H9 (cell line): ENCODE measurements around the gene PABPN1. TPM values are rescaled to one million over a fixed set of nuclear protein-coding genes. Genes with fewer than 3 reads are reported as not detected.

Source experiments
- DNase-seq: peaks from one replicate; pipeline ENCODE4 v3.0.0-alpha.2; 2017
- H2AFZ ChIP-seq: one replicate; pipeline ENCODE4 v1.6.1; 2013; ENCODE audit warnings: mild to moderate bottlenecking, low read length, control low read depth, moderate library complexity
- H2AK5ac ChIP-seq: 2 replicates; pipeline ENCODE4 v1.6.1; 2013; ENCODE audit warnings: low read length, control low read depth, mixed read lengths; ENCODE audit not compliant: insufficient read length
- H2BK120ac ChIP-seq: one replicate; pipeline ENCODE4 v1.6.1; 2013; ENCODE audit warnings: low read depth, mild to moderate bottlenecking, low read length, control low read depth, inconsistent platforms; ENCODE audit not compliant: poor library complexity, severe bottlenecking
- H2BK12ac ChIP-seq: 2 replicates; pipeline ENCODE4 v1.6.1; 2013; ENCODE audit warnings: low read length, control low read depth, mixed read lengths, low read depth; ENCODE audit not compliant: insufficient read length
- H2BK15ac ChIP-seq: 2 replicates; pipeline ENCODE4 v1.6.1; 2013; ENCODE audit warnings: low read depth, low read length, control low read depth
- H2BK20ac ChIP-seq: one replicate; pipeline ENCODE4 v1.6.1; 2013; ENCODE audit warnings: low read depth, mild to moderate bottlenecking, low read length, control low read depth, inconsistent platforms; ENCODE audit not compliant: poor library complexity, severe bottlenecking
- H2BK5ac ChIP-seq: 2 replicates; pipeline ENCODE4 v1.6.1; 2013; ENCODE audit warnings: low read length, control low read depth, mixed read lengths; ENCODE audit not compliant: insufficient read length
- H3K14ac ChIP-seq: 2 replicates; pipeline ENCODE4 v1.6.1; 2013; ENCODE audit warnings: low read length, control low read depth; ENCODE audit not compliant: insufficient read depth
- H3K18ac ChIP-seq: 2 replicates; pipeline ENCODE4 v1.6.1; 2013; ENCODE audit warnings: low read depth, mild to moderate bottlenecking, mixed read lengths, low read length, control low read depth; ENCODE audit not compliant: insufficient read length
- H3K23ac ChIP-seq: 2 replicates; pipeline ENCODE4 v1.6.1; 2013; ENCODE audit warnings: low read length, control low read depth, mixed read lengths, low read depth; ENCODE audit not compliant: insufficient read length
- H3K23me2 ChIP-seq: 2 replicates; pipeline ENCODE4 v1.6.1; 2013; ENCODE audit warnings: low read depth, mild to moderate bottlenecking, mixed read lengths, low read length, control low read depth; ENCODE audit not compliant: insufficient read length, poor library complexity, severe bottlenecking
- H3K27ac ChIP-seq: 2 replicates; pipeline ENCODE4 v1.5.1; 2013; ENCODE audit warnings: low read length, control low read depth, mixed read lengths, low read depth; ENCODE audit not compliant: insufficient read length
- H3K27me3 ChIP-seq: 2 replicates; pipeline ENCODE4 v1.6.1; 2013; ENCODE audit warnings: low read length, control low read depth, inconsistent platforms; ENCODE audit not compliant: insufficient read depth
- H3K4ac ChIP-seq: 2 replicates; pipeline ENCODE4 v1.6.1; 2013; ENCODE audit warnings: low read depth, mild to moderate bottlenecking, control low read depth, inconsistent platforms, low read length, moderate library complexity
- H3K4me1 ChIP-seq: 2 replicates; pipeline ENCODE4 v1.6.1; 2013; ENCODE audit warnings: low read length, control low read depth, inconsistent platforms; ENCODE audit not compliant: insufficient read depth
- H3K4me2 ChIP-seq: 2 replicates; pipeline ENCODE4 v1.6.1; 2013; ENCODE audit warnings: low read length, control low read depth, mixed read lengths; ENCODE audit not compliant: insufficient read length, insufficient read depth
- H3K56ac ChIP-seq: 2 replicates; pipeline ENCODE4 v1.6.1; 2013; ENCODE audit warnings: low read depth, mild to moderate bottlenecking, mixed read lengths, low read length, control low read depth; ENCODE audit not compliant: insufficient read length
- H3K79me1 ChIP-seq: 2 replicates; pipeline ENCODE4 v1.6.1; 2013; ENCODE audit warnings: low read depth, mild to moderate bottlenecking, moderate library complexity, low read length, control low read depth, inconsistent platforms; ENCODE audit not compliant: insufficient read depth, poor library complexity, severe bottlenecking
- H3K79me2 ChIP-seq: 2 replicates; pipeline ENCODE4 v1.6.1; 2013; ENCODE audit warnings: low read length, control low read depth, inconsistent platforms; ENCODE audit not compliant: insufficient read depth
- H3K9ac ChIP-seq: 2 replicates; pipeline ENCODE4 v1.6.1; 2013; ENCODE audit warnings: low read length, control low read depth, mixed read lengths; ENCODE audit not compliant: insufficient read length; ENCODE audit errors: extremely low read depth
- H3K9me3 ChIP-seq: one replicate; pipeline ENCODE4 v1.6.1; 2013; ENCODE audit warnings: low read depth, low read length, inconsistent platforms; ENCODE audit not compliant: control insufficient read depth
- H3T11ph ChIP-seq: one replicate; pipeline ENCODE4 v1.6.1; 2013; ENCODE audit warnings: mild to moderate bottlenecking, low read length, control low read depth, inconsistent platforms
- H4K20me1 ChIP-seq: one replicate; pipeline ENCODE4 v1.6.1; 2013; ENCODE audit not compliant: control insufficient read depth, insufficient read length, insufficient read depth
- H4K5ac ChIP-seq: 2 replicates; pipeline ENCODE4 v1.6.1; 2013; ENCODE audit warnings: low read depth, mild to moderate bottlenecking, mixed read lengths, low read length, control low read depth; ENCODE audit not compliant: insufficient read length
- H4K8ac ChIP-seq: replicated peaks from 2 replicates; pipeline ENCODE4 v1.6.1; 2013; ENCODE audit warnings: low read length, control low read depth, mixed read lengths, low read depth; ENCODE audit not compliant: insufficient read length
- H4K91ac ChIP-seq: 2 replicates; pipeline ENCODE4 v1.6.1; 2013; ENCODE audit warnings: low read depth, mild to moderate bottlenecking, moderate library complexity, mixed read lengths, low read length, control low read depth; ENCODE audit not compliant: insufficient read length
- H3K27ac Mint-ChIP-seq, 3 experiments: 2 replicates in 2 of 3; 3 replicates in 1 of 3; pipeline ENCODE4 v1.8.0; 2020 to 2021; ENCODE audit warnings: mixed read lengths in 3 of 3, mild to moderate bottlenecking in 1 of 3, moderate library complexity in 1 of 3
- H3K27me3 Mint-ChIP-seq: 2 replicates; pipeline ENCODE4 v1.8.0; 2021; ENCODE audit warnings: low read depth, mild to moderate bottlenecking, moderate library complexity, mixed read lengths
- H3K36me3 Mint-ChIP-seq, 3 experiments: 2 replicates in 2 of 3; 3 replicates in 1 of 3; pipeline ENCODE4 v1.8.0; 2020 to 2021; ENCODE audit warnings: low read depth in 3 of 3, mixed read lengths in 3 of 3; ENCODE audit not compliant: insufficient read depth in 1 of 3
- H3K4me1 Mint-ChIP-seq, 2 experiments: 2 replicates each; pipeline ENCODE4 v1.8.0; 2020; ENCODE audit warnings: mixed read lengths in 2 of 2
- H3K4me3 Mint-ChIP-seq, 2 experiments: 2 replicates in 1 of 2; 3 replicates in 1 of 2; pipeline ENCODE4 v1.8.0; 2020 to 2021; ENCODE audit warnings: mild to moderate bottlenecking in 2 of 2, mixed read lengths in 2 of 2, moderate library complexity in 1 of 2
- H3K9me3 Mint-ChIP-seq, 2 experiments: 2 replicates in 1 of 2; 3 replicates in 1 of 2; pipeline ENCODE4 v1.8.0; 2020; ENCODE audit warnings: mild to moderate bottlenecking in 2 of 2, mixed read lengths in 2 of 2, moderate library complexity in 1 of 2
- WGBS: extraction: QIAGEN DNeasy Blood & Tissue Kit; methylation state at CpG from one replicate; pipeline ENCODE4 v1.1.7; 2013; ENCODE audit warnings: missing lambda C conversion rate, low lambda C conversion rate, mixed read lengths; ENCODE audit not compliant: insufficient read length; ENCODE audit errors: extremely low coverage; 5-methylcytosine and 5-hydroxymethylcytosine counted together
- total RNA-seq: library from RNA; stranded (reverse); gene quantifications from 2 replicates; pipeline ENCODE4 v1.2.1, GENCODE V29; 2021
- TF ChIP-seq, protein P1 (sequence below): fragments of 200-600 bp; sonication (generic); conservative IDR thresholded peaks from 3 replicates; pipeline ENCODE4 v1.8.0; 2021; ENCODE audit warnings: antibody characterized with exemption, mild to moderate bottlenecking

Gene PABPN1
- total RNA-seq, 1 experiment from 2014 or later, result 333 TPM

DNA sequence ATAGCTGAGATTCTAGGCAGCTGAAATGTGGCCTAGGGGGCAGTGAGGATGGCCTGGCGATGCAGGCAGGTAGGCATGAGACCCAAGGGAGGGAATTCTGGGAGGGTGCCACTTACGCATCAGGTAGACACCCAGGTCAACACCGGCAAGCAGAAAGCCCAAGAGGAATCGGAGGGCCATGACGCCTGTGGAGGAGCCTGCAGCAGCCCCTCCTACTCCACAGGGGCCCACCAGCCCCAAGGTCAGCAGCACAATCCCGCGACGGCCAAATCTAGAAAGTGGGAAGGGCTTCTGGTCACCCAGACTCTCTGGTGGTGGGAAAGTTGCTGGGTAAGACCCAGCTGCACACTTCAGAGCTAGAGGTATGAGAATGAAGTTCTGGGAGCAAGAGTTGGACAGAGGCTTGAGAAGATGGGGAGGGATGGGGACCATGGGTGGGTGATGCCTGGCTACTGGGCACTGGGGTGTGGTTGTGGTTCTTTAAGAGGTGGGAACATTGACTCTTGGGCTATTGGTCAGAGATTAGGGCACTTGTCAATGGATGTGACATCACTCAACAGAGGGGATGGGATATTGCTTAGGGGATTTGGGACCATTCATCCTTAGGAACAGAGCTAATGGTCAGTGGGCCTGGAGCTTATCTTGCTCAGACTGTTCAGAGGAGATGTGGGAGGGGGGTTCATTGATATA is 28.0 kb downstream of the PABPN1 start:
- Histone ChIP-seq H3K4ac (no peak overlapping the region), H2BK120ac (no peak overlapping the region), H3K4me1 (peaks cover 2% of the 10 kb centered on the region; the same call in 1 of the 2 replicates), H4K5ac (no peak overlapping the region), H3K56ac (no peak overlapping the region), H3K9me3 (no peaks in the 10 kb centered on the region), H3K9ac (no peak overlapping the region), H3K27me3 (no peaks in the 10 kb centered on the region), H3K18ac (no peak overlapping the region), H3K79me1 (no peaks in the 10 kb centered on the region), H4K20me1 (no peaks in the 10 kb centered on the region), H2BK5ac (no peak overlapping the region), H3K23me2 (peaks cover 5% of the 10 kb centered on the region), H2BK12ac (no peak overlapping the region), H3T11ph (no peak overlapping the region), H3K79me2 (no peaks in the 10 kb centered on the region), H2BK15ac (no peak overlapping the region), H3K4me2 (no peak overlapping the region), H3K27ac (no peak overlapping the region), H2BK20ac (no peak overlapping the region), H3K14ac (no peak overlapping the region), H2AFZ (no peak overlapping the region), H3K23ac (no peak overlapping the region), H2AK5ac (no peak overlapping the region), H4K91ac (no peak overlapping the region), H4K8ac (no peak overlapping the region)
- Mint-ChIP-seq H3K36me3 (peaks cover 16 to 26% (median 22%) of the 10 kb centered on the region in 3 experiments), H3K27ac (no peak overlapping the region), H3K27me3 (peaks cover 30% of the 10 kb centered on the region), H3K4me3 (no peak overlapping the region; a peak in 1 of 5 replicates), H3K4me1 (peaks cover 20 to 21% of the 10 kb centered on the region in 2 experiments), H3K9me3 (no peaks in the 10 kb centered on the region; a peak in 2 of 5 replicates)
- no CpG with 5 or more reads among the region's 8 CpGs for WGBS
- TF ChIP-seq, protein P1, sequence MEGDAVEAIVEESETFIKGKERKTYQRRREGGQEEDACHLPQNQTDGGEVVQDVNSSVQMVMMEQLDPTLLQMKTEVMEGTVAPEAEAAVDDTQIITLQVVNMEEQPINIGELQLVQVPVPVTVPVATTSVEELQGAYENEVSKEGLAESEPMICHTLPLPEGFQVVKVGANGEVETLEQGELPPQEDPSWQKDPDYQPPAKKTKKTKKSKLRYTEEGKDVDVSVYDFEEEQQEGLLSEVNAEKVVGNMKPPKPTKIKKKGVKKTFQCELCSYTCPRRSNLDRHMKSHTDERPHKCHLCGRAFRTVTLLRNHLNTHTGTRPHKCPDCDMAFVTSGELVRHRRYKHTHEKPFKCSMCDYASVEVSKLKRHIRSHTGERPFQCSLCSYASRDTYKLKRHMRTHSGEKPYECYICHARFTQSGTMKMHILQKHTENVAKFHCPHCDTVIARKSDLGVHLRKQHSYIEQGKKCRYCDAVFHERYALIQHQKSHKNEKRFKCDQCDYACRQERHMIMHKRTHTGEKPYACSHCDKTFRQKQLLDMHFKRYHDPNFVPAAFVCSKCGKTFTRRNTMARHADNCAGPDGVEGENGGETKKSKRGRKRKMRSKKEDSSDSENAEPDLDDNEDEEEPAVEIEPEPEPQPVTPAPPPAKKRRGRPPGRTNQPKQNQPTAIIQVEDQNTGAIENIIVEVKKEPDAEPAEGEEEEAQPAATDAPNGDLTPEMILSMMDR, result no peak
- no peak for DNase-seq
